ENCODE results near the gene CLSTN2. TPM values are rescaled to one million over a fixed set of nuclear protein-coding genes. Genes with fewer than 3 reads are reported as not detected.

Gene CLSTN2
- total RNA-seq, 1 donor: 7.3 TPM

DNA sequence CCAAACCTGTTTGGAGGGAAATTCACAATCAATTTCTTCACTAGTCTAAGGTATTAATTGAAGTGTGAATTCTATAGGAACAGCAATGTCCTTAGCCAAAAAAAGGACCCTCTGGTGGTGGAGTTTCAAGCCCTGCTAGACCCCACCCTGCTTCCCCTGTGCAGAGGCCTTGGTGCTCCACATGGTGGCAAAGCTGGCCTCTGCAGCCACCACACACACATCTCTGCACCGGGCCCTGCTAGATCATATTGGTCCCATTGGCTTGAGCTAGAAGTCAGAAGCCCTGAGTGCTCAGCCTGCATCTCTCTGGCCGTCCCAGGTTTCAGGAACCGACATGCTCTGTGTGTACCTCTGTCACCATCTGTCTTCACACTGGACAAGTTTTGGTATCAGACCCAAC lies 522.0 kb downstream of the CLSTN2 start:
- TF ChIP-seq CTCF (IDR thresholded peaks at IDR 0.05; ENCODE audit: insufficient read depth, low read depth, low read length): no peak
- DNase-seq (ENCODE audit: low read depth): no peak
- H3K4me3 ChIP-seq (ENCODE audit: low read depth, low read length): no peak overlapping the region

DNA sequence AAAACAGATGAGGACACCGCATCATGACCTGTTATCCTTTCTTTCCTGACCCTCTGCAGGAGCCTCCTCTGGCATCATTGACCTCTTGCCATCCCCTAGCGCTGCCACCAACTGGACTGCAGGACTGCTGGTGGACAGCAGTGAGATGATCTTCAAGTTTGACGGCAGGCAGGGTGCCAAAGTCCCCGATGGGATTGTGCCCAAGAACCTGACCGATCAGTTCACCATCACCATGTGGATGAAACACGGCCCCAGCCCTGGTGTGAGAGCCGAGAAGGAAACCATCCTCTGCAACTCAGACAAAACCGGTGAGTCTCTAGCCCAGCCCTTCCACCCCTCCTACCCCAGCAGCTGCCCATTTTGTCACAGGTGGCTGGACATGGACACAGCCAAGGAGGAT lies 524.5 kb downstream of the CLSTN2 start:
- TF ChIP-seq CTCF (IDR thresholded peaks at IDR 0.05; ENCODE audit: insufficient read depth, low read depth, low read length): no peak
- DNase-seq (ENCODE audit: low read depth): no peak
- H3K4me3 ChIP-seq (ENCODE audit: low read depth, low read length): no peak overlapping the region

GRCh38 chr3:140461250-140461649 lies 526.3 kb downstream of the CLSTN2 start:
- TF ChIP-seq CTCF (IDR thresholded peaks at IDR 0.05; ENCODE audit: insufficient read depth, low read depth, low read length): no peak
- no peak for DNase-seq (ENCODE audit: low read depth)
- H3K4me3 ChIP-seq (ENCODE audit: low read depth, low read length): no peak overlapping the region

DNA sequence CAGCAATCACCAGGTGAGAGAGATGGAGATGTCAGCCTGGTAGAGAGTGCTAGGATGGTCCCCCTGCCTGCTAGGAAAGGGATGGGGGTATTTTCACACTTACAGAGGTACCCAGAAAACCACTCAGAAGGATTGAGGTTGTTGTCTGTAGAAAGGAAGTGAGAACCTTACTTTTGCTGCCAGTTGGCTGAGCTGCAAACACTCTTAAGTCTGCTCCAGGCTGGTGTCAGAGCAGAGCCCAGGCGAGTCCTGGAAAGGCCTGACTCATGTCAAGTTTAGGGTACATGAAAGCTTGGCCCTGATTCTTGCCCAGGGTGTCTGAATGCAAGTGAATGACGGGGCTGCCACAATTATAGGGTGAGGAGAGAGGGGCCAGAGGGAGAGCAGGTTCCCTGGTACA lies 528.4 kb downstream of the CLSTN2 start:
- no peak overlapping the region for H3K4me3 ChIP-seq (ENCODE audit: low read depth, low read length)
- no peak for DNase-seq (ENCODE audit: low read depth)
- TF ChIP-seq CTCF (IDR thresholded peaks at IDR 0.05; ENCODE audit: insufficient read depth, low read depth, low read length): no peak

DNA sequence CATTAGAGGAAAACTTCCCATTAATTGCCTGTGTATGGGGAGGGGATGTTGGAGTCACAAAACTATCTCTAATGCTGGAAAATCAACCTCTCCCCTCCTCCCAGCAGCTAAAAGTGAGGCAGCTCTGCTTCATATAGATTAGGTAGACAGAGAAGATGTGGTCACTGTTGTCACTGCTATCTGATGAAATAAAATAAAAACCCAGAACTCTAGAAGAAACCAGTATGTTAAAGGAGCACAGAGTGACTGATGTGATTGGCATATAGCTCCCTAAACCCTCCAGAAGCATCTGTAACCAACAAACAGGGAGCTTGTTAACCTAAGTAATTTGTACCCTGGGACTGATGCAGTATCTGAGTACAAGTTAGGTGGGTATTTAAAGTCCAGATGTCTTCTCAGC lies 531.0 kb downstream of the CLSTN2 start:
- TF ChIP-seq CTCF (IDR thresholded peaks at IDR 0.05; ENCODE audit: insufficient read depth, low read depth, low read length): no peak
- DNase-seq (ENCODE audit: low read depth): no peak
- H3K4me3 ChIP-seq (ENCODE audit: low read depth, low read length): no peak overlapping the region

GRCh38 chr3:140466535-140466934 lies 531.5 kb downstream of the CLSTN2 start:
- no peak for DNase-seq (ENCODE audit: low read depth)
- H3K4me3 ChIP-seq (ENCODE audit: low read depth, low read length): no peak overlapping the region
- TF ChIP-seq CTCF (IDR thresholded peaks at IDR 0.05; ENCODE audit: insufficient read depth, low read depth, low read length): no peak

DNA sequence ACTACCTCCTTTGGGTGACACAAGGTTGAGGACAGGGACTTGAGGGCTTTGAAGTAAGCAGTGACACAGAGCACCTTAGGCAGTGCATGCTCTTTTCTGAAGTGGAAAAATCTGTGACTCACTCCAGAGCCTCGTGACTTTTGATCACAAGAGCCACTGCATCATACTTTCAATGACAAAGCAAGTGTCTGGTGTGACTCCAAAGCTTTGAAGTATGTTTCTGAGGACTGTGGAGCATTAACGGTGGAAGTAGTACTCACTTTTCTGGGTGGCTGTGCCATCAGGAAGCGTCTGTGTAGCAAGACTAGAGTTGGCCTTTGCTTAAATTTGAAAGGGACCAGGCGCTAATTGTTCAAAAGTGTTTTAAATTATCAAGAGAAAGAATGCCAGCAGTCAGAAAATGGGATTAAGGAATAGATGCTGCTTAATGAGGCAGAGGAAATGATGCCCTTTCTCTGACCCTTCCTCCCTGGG lies 532.2 kb downstream of the CLSTN2 start:
- DNase-seq (ENCODE audit: low read depth): peak; percentile 61
- H3K4me3 ChIP-seq (ENCODE audit: low read depth, low read length): no peak overlapping the region
- no peak for TF ChIP-seq CTCF (IDR thresholded peaks at IDR 0.05; ENCODE audit: insufficient read depth, low read depth, low read length)

Measured in fibroblast of villous mesenchyme (primary cell).